SK-N-SH (cell line): ENCODE data around the gene APOF.

ENCODE experiments used
- CTCF ChIP-seq: fragments of 200-600 bp; sonication (generic); IDR thresholded peaks from 2 replicates; pipeline ENCODE4 v1.6.1; 2017; ENCODE audit warnings: antibody characterized with exemption, mild to moderate bottlenecking, moderate library complexity
- MXI1 ChIP-seq: IDR thresholded peaks from 2 replicates; pipeline ENCODE4 v1.6.1; 2012; ENCODE audit warnings: mild to moderate bottlenecking, low read depth, low read length, improper control_type of control experiment
- RAD21 ChIP-seq: IDR thresholded peaks from 2 replicates; pipeline ENCODE4 v1.6.1; 2012; ENCODE audit warnings: mild to moderate bottlenecking, low read length

- TF ChIP-seq RAD21 (no peak), CTCF (no peak), MXI1 (no peak)
Measured at GRCh38 chr12:56341616-56342015, 21.0 kb downstream of the APOF start.
